ENCODE data around the gene WDR90. TPM values are rescaled to one million over a fixed set of nuclear protein-coding genes. Genes with fewer than 3 reads are reported as not detected.
A peak's percentile ranks its signal among the peaks of the same experiment; 100 is the strongest.

WDR90 gene
- total RNA-seq, 1 experiment from 2014 or later, result 68.2 TPM

DNA sequence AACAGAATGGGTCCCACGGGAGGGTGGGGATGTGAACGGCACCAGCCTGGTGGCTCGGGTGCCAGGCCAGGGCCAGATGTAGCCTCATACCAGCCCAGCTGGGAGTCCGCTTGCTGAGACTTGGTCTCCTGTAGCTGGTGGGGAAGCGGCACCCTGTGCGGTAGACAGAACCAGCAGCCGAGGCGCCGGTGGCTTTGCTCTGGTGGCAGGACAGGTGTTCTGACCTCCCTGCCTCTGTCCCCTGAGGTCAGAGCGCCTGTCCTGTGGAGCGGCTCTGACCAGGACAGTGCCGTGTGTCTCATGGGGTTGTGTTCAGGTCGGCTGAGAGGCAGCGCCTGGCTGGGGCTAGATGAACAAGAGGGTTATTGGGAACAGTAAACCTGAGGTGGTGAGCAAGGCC is 39.2 kb upstream of the WDR90 start:
- Histone ChIP-seq H4K5ac (ENCODE audit: insufficient read length, low read depth, low read length) (no peak overlapping the region), H2BK120ac (ENCODE audit: low read depth, low read length, poor library complexity, severe bottlenecking) (no peak overlapping the region), H3K23me2 (ENCODE audit: insufficient read length, low read depth, low read length, poor library complexity, severe bottlenecking) (no peaks in the 10 kb centered on the region), H2AFZ (ENCODE audit: low read length) (no peak overlapping the region), H3K79me2 (ENCODE audit: insufficient read depth, low read length) (no peaks in the 10 kb centered on the region), H3K4me1 (ENCODE audit: insufficient read depth, low read length) (no peaks in the 10 kb centered on the region), H3T11ph (ENCODE audit: low read length) (no peak overlapping the region), H3K23ac (ENCODE audit: insufficient read length, low read depth, low read length) (no peak overlapping the region), H3K27me3 (ENCODE audit: insufficient read depth, low read length) (no peaks in the 10 kb centered on the region), H3K18ac (ENCODE audit: insufficient read length, low read depth, low read length) (no peak overlapping the region), H4K8ac (replicated peaks; ENCODE audit: insufficient read length, low read depth, low read length) (no peak overlapping the region), H4K20me1 (ENCODE audit: control insufficient read depth, insufficient read depth, insufficient read length) (no peaks in the 10 kb centered on the region), H3K4me2 (ENCODE audit: insufficient read depth, insufficient read length, low read length) (no peak overlapping the region), H3K79me1 (ENCODE audit: insufficient read depth, low read depth, low read length, poor library complexity, severe bottlenecking) (peaks cover 2% of the 10 kb centered on the region), H2BK5ac (ENCODE audit: insufficient read length, low read length) (no peak overlapping the region), H4K91ac (ENCODE audit: insufficient read length, low read depth, low read length) (no peak overlapping the region), H3K9me3 (ENCODE audit: control insufficient read depth, low read depth, low read length) (no peaks in the 10 kb centered on the region), H2BK20ac (ENCODE audit: low read depth, low read length, poor library complexity, severe bottlenecking) (no peak overlapping the region), H3K14ac (ENCODE audit: insufficient read depth, low read length) (no peak overlapping the region), H3K4ac (ENCODE audit: low read depth, low read length) (no peak overlapping the region), H2BK15ac (ENCODE audit: low read depth, low read length) (no peak overlapping the region), H3K9ac (ENCODE audit: extremely low read depth, insufficient read length, low read length) (no peak overlapping the region), H2AK5ac (ENCODE audit: insufficient read length, low read length) (no peak overlapping the region), H2BK12ac (ENCODE audit: insufficient read length, low read depth, low read length) (no peak overlapping the region), H3K27ac (ENCODE audit: insufficient read length, low read depth, low read length) (no peak overlapping the region), H3K56ac (ENCODE audit: insufficient read length, low read depth, low read length) (no peak overlapping the region)
- no peak for DNase-seq
- peaks cover 9 to 10% of the 10 kb centered on the region in 2 experiments for H3K9me3 Mint-ChIP-seq
- peaks cover 14 to 21% (median 19%) of the 10 kb centered on the region in 3 experiments for H3K36me3 Mint-ChIP-seq (ENCODE audit: insufficient read depth in 1 of 3, low read depth in 3 of 3)
- H3K27me3 Mint-ChIP-seq (ENCODE audit: low read depth), result peaks cover 7% of the 10 kb centered on the region
- H3K27ac Mint-ChIP-seq, result peak overlapping the region in 1 of 3 experiments; percentile 52; a peak in 2 of 7 replicates
- WGBS (ENCODE audit: extremely low coverage, insufficient read length, low lambda C conversion rate), result no CpG with 5 or more reads among the region's 14 CpGs
- TF ChIP-seq, protein P1, sequence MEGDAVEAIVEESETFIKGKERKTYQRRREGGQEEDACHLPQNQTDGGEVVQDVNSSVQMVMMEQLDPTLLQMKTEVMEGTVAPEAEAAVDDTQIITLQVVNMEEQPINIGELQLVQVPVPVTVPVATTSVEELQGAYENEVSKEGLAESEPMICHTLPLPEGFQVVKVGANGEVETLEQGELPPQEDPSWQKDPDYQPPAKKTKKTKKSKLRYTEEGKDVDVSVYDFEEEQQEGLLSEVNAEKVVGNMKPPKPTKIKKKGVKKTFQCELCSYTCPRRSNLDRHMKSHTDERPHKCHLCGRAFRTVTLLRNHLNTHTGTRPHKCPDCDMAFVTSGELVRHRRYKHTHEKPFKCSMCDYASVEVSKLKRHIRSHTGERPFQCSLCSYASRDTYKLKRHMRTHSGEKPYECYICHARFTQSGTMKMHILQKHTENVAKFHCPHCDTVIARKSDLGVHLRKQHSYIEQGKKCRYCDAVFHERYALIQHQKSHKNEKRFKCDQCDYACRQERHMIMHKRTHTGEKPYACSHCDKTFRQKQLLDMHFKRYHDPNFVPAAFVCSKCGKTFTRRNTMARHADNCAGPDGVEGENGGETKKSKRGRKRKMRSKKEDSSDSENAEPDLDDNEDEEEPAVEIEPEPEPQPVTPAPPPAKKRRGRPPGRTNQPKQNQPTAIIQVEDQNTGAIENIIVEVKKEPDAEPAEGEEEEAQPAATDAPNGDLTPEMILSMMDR (conservative IDR thresholded peaks at IDR 0.05), result no peak
- H3K4me3 Mint-ChIP-seq, result no peak overlapping the region
- peaks cover 11 to 13% of the 10 kb centered on the region in 2 experiments for H3K4me1 Mint-ChIP-seq
